ENCODE measurements around the gene ZNF668. TPM values are rescaled to one million over a fixed set of nuclear protein-coding genes. Genes with fewer than 3 reads are reported as not detected.

The ZNF668 gene
- polyA plus RNA-seq, 1 of the 3 experiments (the other 2 are of a cell fraction): 13.6 TPM

DNA sequence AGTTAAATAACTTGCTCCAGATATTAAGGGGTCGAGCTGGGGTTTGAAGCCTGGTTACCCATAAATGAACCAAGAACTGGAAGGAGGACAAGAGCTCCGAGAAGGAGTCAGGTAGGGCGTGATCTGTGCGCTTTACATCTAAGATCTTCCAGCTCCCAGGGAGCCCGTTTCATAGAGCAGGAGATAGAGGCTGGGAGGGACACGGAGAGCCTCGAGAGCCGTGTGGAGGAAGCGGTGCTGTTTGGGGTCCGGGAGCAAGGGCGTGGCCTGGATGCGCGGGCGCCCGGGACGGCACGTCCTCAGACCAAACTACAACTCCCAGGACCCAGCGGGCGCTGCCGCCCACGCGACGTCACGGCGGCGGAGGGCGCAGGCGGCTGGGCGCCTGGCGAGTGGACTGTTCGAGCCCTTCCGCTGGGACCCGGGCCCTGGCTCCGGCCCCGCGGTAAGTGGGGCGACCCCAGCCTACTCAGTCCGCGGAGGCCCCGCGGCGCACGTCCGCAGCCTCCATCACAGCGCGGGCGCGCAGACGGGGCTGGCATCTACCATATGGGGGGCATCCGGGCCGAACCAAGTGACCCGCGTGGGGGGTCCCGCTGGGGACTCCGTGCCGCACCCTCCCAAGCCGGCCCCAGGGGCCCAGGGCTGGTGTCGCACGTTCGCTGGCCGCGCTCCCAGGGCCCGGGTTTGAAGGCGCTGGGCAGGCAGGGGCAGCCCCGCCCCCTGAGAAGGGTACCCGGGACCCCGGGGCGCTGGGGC is 34.2 kb upstream of the ZNF668 start, which contains the start of gene BCKDK:
BCKDK (plus strand) TSS at position 352 of the 759 bp plus-strand sequence. CDS start 838 bp downstream, outside the sequence.
- CTCF ChIA-PET: interaction anchor here (1.8 kb wide), 1 partner anchor 34 kb away, joined by 8 read pairs; no protein-coding TSS in a partner anchor
- H3K27ac ChIP-seq (ENCODE audit: low read depth in 2 of 2, low read length in 1 of 2): peak within 1 kb of the TSS; percentile 57 to 86; a peak in 3 of 4 replicates
- WGBS (ENCODE audit: low lambda C conversion rate): 24% methylated on average over 14 of the region's 68 CpGs

More for the DNA sequence above, 34.2 kb upstream of the ZNF668 start, which contains the start of gene BCKDK:
- H3K79me2 ChIP-seq (ENCODE audit: insufficient read depth): peaks cover 23% of the 10 kb centered on the region
- H3K9me3 ChIP-seq: no peaks in the 10 kb centered on the region
- H3K4me2 ChIP-seq: peak within 1 kb of the TSS; percentile 94
- peak within 1 kb of the TSS; percentile 90 for H2AFZ ChIP-seq (ENCODE audit: low read depth)
- POLR2A ChIA-PET: interaction anchor here (0.6 to 3.2 kb wide), 2 partner anchors 9 to 13 kb away, joined by 3 to 12 read pairs; partner anchors contain the start of gene KAT8
- peaks cover 8 to 25% of the 10 kb centered on the region in 2 experiments; a peak in 2 of 4 replicates for H3K4me1 ChIP-seq (ENCODE audit: control insufficient read depth in 1 of 2, insufficient read depth in 2 of 2, low read depth in 1 of 2, low read length in 1 of 2)
- peaks cover 19 to 36% of the 10 kb centered on the region in 2 experiments for H3K36me3 ChIP-seq (replicated peaks in 1 of 2; ENCODE audit: control insufficient read depth in 1 of 2, insufficient read depth in 2 of 2, low read length in 1 of 2)
- H3K4me3 ChIP-seq (ENCODE audit: low read depth in 2 of 2, low read length in 1 of 2): peak within 1 kb of the TSS; percentile 94 to 98
- no peaks in the 10 kb centered on the region for H4K20me1 ChIP-seq (ENCODE audit: insufficient read depth)
- peaks cover under 1% of the 10 kb centered on the region for H3F3A ChIP-seq (replicated peaks; ENCODE audit: insufficient read depth)
- TF ChIP-seq GABPA (IDR thresholded peaks at IDR 0.05; ENCODE audit: low read depth): peak; percentile 52
- TF ChIP-seq IRF3 (IDR thresholded peaks at IDR 0.05; ENCODE audit: low read depth, low read length): no peak
- no peak for TF ChIP-seq RCOR1 (IDR thresholded peaks at IDR 0.05; ENCODE audit: low read length)
- TF ChIP-seq, protein P1, sequence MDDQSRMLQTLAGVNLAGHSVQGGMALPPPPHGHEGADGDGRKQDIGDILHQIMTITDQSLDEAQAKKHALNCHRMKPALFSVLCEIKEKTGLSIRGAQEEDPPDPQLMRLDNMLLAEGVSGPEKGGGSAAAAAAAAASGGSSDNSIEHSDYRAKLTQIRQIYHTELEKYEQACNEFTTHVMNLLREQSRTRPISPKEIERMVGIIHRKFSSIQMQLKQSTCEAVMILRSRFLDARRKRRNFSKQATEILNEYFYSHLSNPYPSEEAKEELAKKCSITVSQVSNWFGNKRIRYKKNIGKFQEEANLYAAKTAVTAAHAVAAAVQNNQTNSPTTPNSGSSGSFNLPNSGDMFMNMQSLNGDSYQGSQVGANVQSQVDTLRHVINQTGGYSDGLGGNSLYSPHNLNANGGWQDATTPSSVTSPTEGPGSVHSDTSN (IDR thresholded peaks at IDR 0.05): no peak
- no peak for TF ChIP-seq MEF2A (IDR thresholded peaks at IDR 0.05; ENCODE audit: borderline replicate concordance, low read depth)
- TF ChIP-seq CHD2 (IDR thresholded peaks at IDR 0.05; ENCODE audit: low read length, partially characterized antibody): no peak
- TF ChIP-seq MAX (IDR thresholded peaks at IDR 0.05; ENCODE audit: low read depth): peak; percentile 63; the same call in 1 of the 2 replicates
- peak; percentile 42 for TF ChIP-seq POLR2AphosphoS5 (IDR thresholded peaks at IDR 0.05; ENCODE audit: low read depth, low read length)
- peak; percentile 58; the same call in 1 of the 2 replicates for TF ChIP-seq MXI1 (IDR thresholded peaks at IDR 0.05; ENCODE audit: low read depth, low read length)
- TF ChIP-seq, protein P2, sequence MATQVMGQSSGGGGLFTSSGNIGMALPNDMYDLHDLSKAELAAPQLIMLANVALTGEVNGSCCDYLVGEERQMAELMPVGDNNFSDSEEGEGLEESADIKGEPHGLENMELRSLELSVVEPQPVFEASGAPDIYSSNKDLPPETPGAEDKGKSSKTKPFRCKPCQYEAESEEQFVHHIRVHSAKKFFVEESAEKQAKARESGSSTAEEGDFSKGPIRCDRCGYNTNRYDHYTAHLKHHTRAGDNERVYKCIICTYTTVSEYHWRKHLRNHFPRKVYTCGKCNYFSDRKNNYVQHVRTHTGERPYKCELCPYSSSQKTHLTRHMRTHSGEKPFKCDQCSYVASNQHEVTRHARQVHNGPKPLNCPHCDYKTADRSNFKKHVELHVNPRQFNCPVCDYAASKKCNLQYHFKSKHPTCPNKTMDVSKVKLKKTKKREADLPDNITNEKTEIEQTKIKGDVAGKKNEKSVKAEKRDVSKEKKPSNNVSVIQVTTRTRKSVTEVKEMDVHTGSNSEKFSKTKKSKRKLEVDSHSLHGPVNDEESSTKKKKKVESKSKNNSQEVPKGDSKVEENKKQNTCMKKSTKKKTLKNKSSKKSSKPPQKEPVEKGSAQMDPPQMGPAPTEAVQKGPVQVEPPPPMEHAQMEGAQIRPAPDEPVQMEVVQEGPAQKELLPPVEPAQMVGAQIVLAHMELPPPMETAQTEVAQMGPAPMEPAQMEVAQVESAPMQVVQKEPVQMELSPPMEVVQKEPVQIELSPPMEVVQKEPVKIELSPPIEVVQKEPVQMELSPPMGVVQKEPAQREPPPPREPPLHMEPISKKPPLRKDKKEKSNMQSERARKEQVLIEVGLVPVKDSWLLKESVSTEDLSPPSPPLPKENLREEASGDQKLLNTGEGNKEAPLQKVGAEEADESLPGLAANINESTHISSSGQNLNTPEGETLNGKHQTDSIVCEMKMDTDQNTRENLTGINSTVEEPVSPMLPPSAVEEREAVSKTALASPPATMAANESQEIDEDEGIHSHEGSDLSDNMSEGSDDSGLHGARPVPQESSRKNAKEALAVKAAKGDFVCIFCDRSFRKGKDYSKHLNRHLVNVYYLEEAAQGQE (IDR thresholded peaks at IDR 0.05; ENCODE audit: low read depth, low read length): 0 out of 2 replicates have a peak, but pooled peaks have one; percentile 2
- TF ChIP-seq NRF1 (IDR thresholded peaks at IDR 0.05; ENCODE audit: low read depth, low read length): peak; percentile 65
- DNase-seq: peak; percentile 93
- peak within 1 kb of the TSS; percentile 97 for H3K9ac ChIP-seq
- no peaks in the 10 kb centered on the region for H3K27me3 ChIP-seq (ENCODE audit: insufficient read depth)
- no peaks in the 10 kb centered on the region for H3K9me2 ChIP-seq

Measured in SK-N-SH (cell line).